NCI-H1105 (cell line): ENCODE results near the gene LRRTM2.
"Not testable (repeated sequence)": the region's sequence is repeated elsewhere in the genome, so short reads cannot be mapped to it uniquely, and the experiment has no call there.

ENCODE experiments used
- DNase-seq: peaks from one replicate; lab custom pipeline; 2025; lab: John Stamatoyannopoulos, UW

LRRTM2 gene

GRCh38 chr5:138837160-138837559 lies 38.0 kb downstream of the LRRTM2 start:
- no peak for DNase-seq

DNA sequence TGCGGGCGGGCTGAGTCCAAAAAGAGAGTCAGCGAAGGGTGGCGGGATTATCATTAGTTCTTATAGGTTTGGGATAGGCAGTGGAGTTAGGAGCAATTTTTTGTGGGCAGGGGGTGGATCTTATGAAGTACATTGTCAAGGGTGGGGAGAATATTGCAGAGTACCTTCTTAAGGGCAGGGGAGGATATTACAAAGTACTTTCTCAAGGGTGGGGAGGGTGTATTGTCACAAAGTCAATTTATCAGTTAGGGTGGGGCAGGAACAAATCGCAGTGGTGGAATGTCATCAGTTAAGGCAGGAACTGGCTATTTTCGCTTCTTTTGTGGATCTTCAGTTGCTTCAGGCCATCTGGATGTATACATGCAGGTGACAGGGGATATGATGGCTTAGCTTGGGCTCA lies 40.3 kb downstream of the LRRTM2 start:
- not testable (repeated sequence) for DNase-seq

DNA sequence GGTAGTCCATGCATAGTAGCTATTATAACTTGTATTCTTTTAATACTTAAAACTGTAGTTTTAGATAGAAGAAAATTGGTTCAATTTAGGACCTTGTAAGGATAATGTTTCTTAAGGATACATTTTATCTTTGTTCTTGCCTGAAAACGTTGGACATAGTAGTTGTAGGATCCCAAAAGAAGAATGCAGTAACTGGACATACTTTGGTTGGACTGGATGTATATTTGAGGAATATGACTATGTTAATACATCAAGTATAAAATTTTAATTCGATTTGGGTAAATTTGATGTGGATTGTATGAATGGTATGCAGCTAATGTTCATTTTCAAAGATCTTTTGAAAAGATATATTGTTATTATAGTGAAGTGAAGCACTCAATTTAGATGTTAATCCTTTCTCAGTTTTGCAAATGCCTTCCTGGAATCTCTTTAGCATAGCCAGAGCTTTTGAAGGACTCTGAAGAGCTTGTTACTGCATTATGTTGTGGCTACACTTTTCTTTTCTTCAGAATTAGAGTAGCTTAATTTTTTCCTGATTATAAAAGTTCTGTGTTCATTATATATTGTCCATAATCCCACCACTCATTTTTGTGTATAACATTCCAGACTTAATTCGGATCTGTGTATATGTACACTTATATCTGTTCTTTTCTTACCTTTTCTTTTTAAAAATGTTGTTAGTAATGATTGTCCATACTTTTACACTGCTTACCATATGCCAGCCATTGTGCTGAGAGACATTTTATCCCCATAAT lies 41.2 kb downstream of the LRRTM2 start:
- DNase-seq: no peak

GRCh38 chr5:138833080-138833479 lies 42.1 kb downstream of the LRRTM2 start:
- no peak for DNase-seq

DNA sequence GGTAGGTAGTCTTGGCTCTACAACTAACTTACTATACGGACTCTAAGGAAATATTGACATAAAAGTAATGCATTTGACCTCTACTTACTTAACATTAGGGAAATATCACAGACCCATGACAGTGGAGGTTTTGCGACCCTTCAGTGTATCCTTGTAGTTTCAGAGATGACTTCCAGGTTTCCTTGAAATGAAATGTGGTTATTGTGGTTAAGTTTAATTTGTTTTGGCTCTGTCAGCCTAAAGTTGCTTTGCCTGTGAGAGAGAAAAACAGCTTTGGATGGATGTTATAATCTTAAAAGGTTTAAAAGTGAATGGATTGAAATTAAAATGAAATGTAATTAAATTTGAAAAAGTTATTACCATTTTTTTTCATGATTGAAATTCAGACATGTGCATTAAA lies 42.9 kb downstream of the LRRTM2 start:
- DNase-seq: no peak

GRCh38 chr5:138831703-138832102 lies 43.4 kb downstream of the LRRTM2 start:
- no peak for DNase-seq

GRCh38 chr5:138829341-138829740 lies 45.8 kb downstream of the LRRTM2 start:
- DNase-seq: no peak

GRCh38 chr5:138828556-138828955 lies 46.6 kb downstream of the LRRTM2 start:
- no peak for DNase-seq

GRCh38 chr5:138824924-138825863 lies 49.9 kb downstream of the LRRTM2 start:
- no peak for DNase-seq

DNA sequence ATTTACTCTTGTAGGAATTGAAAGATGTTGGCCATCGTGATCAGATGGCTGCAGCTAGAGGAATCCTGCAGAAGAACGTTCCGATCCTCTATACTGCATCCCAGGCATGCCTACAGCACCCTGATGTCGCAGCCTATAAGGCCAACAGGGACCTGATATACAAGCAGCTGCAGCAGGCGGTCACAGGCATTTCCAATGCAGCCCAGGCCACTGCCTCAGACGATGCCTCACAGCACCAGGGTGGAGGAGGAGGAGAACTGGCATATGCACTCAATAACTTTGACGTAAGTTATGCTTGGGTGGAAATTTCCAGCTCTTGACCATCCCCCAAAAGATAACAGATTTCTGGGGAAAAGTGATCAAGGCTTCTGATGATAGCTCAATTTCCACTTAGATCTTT lies 50.6 kb downstream of the LRRTM2 start:
- DNase-seq: no peak

DNA sequence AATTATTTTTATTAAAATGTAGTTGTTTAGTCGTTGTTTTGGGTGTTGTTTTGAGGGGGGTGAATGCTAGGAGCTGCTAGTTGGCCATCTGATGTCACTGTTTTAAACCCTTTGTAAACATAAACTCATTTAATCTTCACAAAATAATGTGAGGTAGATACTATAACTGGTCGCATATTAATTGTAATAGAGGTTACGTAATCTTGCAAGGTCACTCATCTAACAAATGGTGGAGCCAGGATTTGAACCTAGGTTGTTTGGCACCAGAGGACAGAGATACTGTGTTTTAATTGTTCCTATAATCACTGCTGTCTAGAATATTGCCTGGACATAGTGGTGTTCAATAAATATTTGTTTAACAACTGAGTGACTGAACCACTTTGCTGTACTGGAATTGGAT lies 54.4 kb downstream of the LRRTM2 start:
- DNase-seq: no peak

DNA sequence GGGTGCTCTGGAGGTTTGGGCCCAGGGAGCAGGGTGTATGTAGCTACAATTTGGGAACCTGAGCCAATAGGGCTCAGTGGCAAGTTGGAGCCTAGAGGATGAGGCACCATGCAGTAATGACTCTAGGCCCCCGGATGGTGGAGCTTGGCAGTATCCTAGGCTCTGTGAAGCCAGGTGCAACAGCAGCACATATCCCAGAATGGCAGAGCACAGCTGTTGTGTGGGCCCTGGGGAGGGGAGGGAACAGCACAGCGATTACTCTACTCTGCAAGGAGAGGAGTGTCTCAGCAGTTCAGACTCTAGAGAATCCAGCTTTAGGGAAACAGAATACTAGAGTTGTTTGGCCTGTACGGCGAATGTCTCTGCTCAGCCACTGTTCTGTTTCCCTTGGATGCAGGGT lies 56.1 kb downstream of the LRRTM2 start:
- no peak for DNase-seq
